Lower leg skin (tissue), 3 donors: ENCODE results near the gene NPAS2.

Experiments
- POLR2A ChIP-seq, 2 donors: fragments of 450-650 bp; IDR thresholded peaks; one replicate each; pipeline ENCODE4 v1.6.1; 2016 to 2017; ENCODE audit warnings: antibody characterized with exemption in 2 of 2, mild to moderate bottlenecking in 1 of 2, moderate library complexity in 1 of 2
- TF ChIP-seq, protein P1 (sequence below), 3 donors: fragments of 450-650 bp; IDR thresholded peaks; one replicate each; pipeline ENCODE4 v1.5.1; 2016; ENCODE audit warnings: antibody characterized with exemption in 3 of 3, mild to moderate bottlenecking in 3 of 3, moderate library complexity in 2 of 3

DNA sequence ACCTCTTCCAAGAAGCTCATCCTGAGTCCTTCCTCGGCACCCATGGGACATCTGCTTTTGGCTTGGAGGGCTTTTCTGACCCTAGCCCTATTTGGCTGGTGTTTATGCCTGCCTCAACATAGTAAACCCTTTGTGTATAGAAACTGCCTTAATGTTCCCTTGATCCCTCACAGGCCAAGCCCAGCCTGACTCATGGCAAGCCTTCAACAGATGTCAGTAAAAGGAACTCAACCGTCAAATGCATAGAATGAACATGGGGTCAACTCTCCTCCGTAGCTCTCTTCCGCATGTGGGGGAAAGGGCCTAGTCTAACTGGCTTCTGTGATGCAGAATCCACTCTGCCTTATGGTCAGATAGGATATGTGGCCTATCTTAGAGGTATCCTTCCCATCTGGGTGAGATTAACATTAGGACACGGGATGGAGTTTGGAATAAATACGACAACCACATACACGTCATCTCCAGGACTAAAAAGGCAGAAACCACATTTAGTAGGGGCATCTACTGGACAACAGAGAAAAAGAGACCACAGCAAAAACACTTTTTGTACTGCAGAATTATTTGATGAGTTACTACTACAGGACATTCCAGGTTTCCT is 2.5 kb upstream of the NPAS2 start:
- TF ChIP-seq POLR2A (IDR thresholded peaks at IDR 0.05), result no peak
- TF ChIP-seq, protein P1, sequence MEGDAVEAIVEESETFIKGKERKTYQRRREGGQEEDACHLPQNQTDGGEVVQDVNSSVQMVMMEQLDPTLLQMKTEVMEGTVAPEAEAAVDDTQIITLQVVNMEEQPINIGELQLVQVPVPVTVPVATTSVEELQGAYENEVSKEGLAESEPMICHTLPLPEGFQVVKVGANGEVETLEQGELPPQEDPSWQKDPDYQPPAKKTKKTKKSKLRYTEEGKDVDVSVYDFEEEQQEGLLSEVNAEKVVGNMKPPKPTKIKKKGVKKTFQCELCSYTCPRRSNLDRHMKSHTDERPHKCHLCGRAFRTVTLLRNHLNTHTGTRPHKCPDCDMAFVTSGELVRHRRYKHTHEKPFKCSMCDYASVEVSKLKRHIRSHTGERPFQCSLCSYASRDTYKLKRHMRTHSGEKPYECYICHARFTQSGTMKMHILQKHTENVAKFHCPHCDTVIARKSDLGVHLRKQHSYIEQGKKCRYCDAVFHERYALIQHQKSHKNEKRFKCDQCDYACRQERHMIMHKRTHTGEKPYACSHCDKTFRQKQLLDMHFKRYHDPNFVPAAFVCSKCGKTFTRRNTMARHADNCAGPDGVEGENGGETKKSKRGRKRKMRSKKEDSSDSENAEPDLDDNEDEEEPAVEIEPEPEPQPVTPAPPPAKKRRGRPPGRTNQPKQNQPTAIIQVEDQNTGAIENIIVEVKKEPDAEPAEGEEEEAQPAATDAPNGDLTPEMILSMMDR (IDR thresholded peaks at IDR 0.05), result no peak
